Skeletal muscle tissue (tissue), 4 donors: ENCODE measurements around the gene AKAP8L. TPM values are rescaled to one million over a fixed set of nuclear protein-coding genes. Genes with fewer than 3 reads are reported as not detected.
"Not testable (repeated sequence)": the region's sequence is repeated elsewhere in the genome, so short reads cannot be mapped to it uniquely, and the experiment has no call there.

ENCODE experiments used
- H3K27ac ChIP-seq: one replicate; pipeline ENCODE4 v1.7.0; 2013; ENCODE audit warnings: mild to moderate bottlenecking, low read depth, low read length, inconsistent platforms
- H3K27me3 ChIP-seq, 3 donors: one replicate each; pipeline ENCODE4 v1.7.0; 2013; ENCODE audit warnings: low read length in 3 of 3; ENCODE audit not compliant: control insufficient read depth in 3 of 3, insufficient read depth in 3 of 3
- H3K36me3 ChIP-seq, 3 donors: one replicate each; pipeline ENCODE4 v1.7.0; 2013; ENCODE audit warnings: low read length in 3 of 3; ENCODE audit not compliant: control insufficient read depth in 3 of 3, insufficient read depth in 3 of 3
- H3K4me1 ChIP-seq, 3 donors: one replicate each; pipeline ENCODE4 v1.7.0; 2013; ENCODE audit warnings: low read length in 3 of 3, mild to moderate bottlenecking in 3 of 3; ENCODE audit not compliant: control insufficient read depth in 3 of 3, insufficient read depth in 3 of 3
- H3K4me3 ChIP-seq, 3 donors: one replicate each; pipeline ENCODE4 v1.7.0; 2013; ENCODE audit warnings: low read length in 3 of 3
- H3K9ac ChIP-seq, 3 donors: one replicate each; pipeline ENCODE4 v1.7.0; 2013; ENCODE audit warnings: low read length in 3 of 3, mild to moderate bottlenecking in 3 of 3, moderate library complexity in 2 of 3, low read depth in 1 of 3
- H3K9me3 ChIP-seq, 3 donors: one replicate each; pipeline ENCODE4 v1.7.0; 2013; ENCODE audit warnings: low read length in 3 of 3; ENCODE audit not compliant: control insufficient read depth in 3 of 3
- total RNA-seq: library from RNA; depleted of rRNA; stranded (reverse); fragments of >200 nt; gene quantifications from one replicate; pipeline ENCODE4 v1.2.3, GENCODE V29; 2014
- donor health status: Osteomylitis.

Gene AKAP8L
- total RNA-seq, 1 donor from 2014 or later, result 39.1 TPM

GRCh38 chr19:15401397-15401710 lies 17.4 kb downstream of the AKAP8L start:
- peak overlapping the region in 1 of 3 donors; percentile 26 for H3K9ac ChIP-seq
- peaks cover 57 to 88% (median 63%) of the 10 kb centered on the region in 3 donors for H3K4me1 ChIP-seq
- no peak overlapping the region for H3K4me3 ChIP-seq
- no peaks in the 10 kb centered on the region for H3K27me3 ChIP-seq
- H3K27ac ChIP-seq, result peak overlapping the region; percentile 79
- H3K9me3 ChIP-seq, result no peaks in the 10 kb centered on the region
- peaks cover 65 to 71% (median 67%) of the 10 kb centered on the region in 3 donors for H3K36me3 ChIP-seq

GRCh38 chr19:15400521-15401396 lies 18.0 kb downstream of the AKAP8L start:
- Histone ChIP-seq H3K9me3 (no peaks in the 10 kb centered on the region), H3K36me3 (peaks cover 69 to 73% (median 72%) of the 10 kb centered on the region in 3 donors), H3K9ac (peak overlapping the region in 2 of 3 donors; percentile 8 to 20), H3K27ac (no peak overlapping the region), H3K27me3 (no peaks in the 10 kb centered on the region), H3K4me1 (peaks cover 54 to 84% (median 59%) of the 10 kb centered on the region in 3 donors), H3K4me3 (no peak overlapping the region)

GRCh38 chr19:15399635-15400034 lies 19.2 kb downstream of the AKAP8L start:
- H3K4me1 ChIP-seq, result peaks cover 49 to 74% (median 52%) of the 10 kb centered on the region in 3 donors
- H3K27ac ChIP-seq, result peak overlapping the region; percentile 68
- H3K9me3 ChIP-seq, result no peaks in the 10 kb centered on the region
- H3K27me3 ChIP-seq, result no peaks in the 10 kb centered on the region
- no peak overlapping the region for H3K4me3 ChIP-seq
- H3K9ac ChIP-seq, result peak overlapping the region in 1 of 3 donors; percentile 33
- peaks cover 70 to 79% (median 73%) of the 10 kb centered on the region in 3 donors for H3K36me3 ChIP-seq

GRCh38 chr19:15399234-15399515 lies 19.6 kb downstream of the AKAP8L start:
- peak overlapping the region; percentile 68 for H3K27ac ChIP-seq

GRCh38 chr19:15398501-15399233 lies 20.1 kb downstream of the AKAP8L start:
- H3K36me3 ChIP-seq, result peaks cover 75 to 81% (median 78%) of the 10 kb centered on the region in 3 donors
- no peak overlapping the region for H3K9ac ChIP-seq
- no peaks in the 10 kb centered on the region for H3K27me3 ChIP-seq
- H3K27ac ChIP-seq, result peak overlapping the region; percentile 68
- H3K9me3 ChIP-seq, result no peaks in the 10 kb centered on the region
- peaks cover 39 to 65% (median 43%) of the 10 kb centered on the region in 3 donors for H3K4me1 ChIP-seq
- H3K4me3 ChIP-seq, result no peak overlapping the region

More at GRCh38 chr19:15399234-15399515, 19.6 kb downstream of the AKAP8L start:
- no peak overlapping the region for H3K9ac ChIP-seq
- H3K36me3 ChIP-seq, result peaks cover 74 to 81% (median 76%) of the 10 kb centered on the region in 3 donors
- H3K4me1 ChIP-seq, result peaks cover 44 to 70% (median 48%) of the 10 kb centered on the region in 3 donors
- H3K27me3 ChIP-seq, result no peaks in the 10 kb centered on the region
- no peak overlapping the region for H3K4me3 ChIP-seq
- no peaks in the 10 kb centered on the region for H3K9me3 ChIP-seq

- H3K36me3 ChIP-seq, result peaks cover 66 to 74% (median 71%) of the 10 kb centered on the region in 3 donors
Measured at GRCh38 chr19:15397782-15398181, 21.0 kb downstream of the AKAP8L start.

GRCh38 chr19:15397236-15397635 lies 21.6 kb downstream of the AKAP8L start:
- H3K9me3 ChIP-seq, result no peaks in the 10 kb centered on the region
- no peak overlapping the region for H3K27ac ChIP-seq
- H3K4me1 ChIP-seq, result peaks cover 25 to 50% (median 28%) of the 10 kb centered on the region in 3 donors
- no peak overlapping the region for H3K9ac ChIP-seq
- H3K27me3 ChIP-seq, result no peaks in the 10 kb centered on the region
- H3K36me3 ChIP-seq, result peaks cover 62 to 68% (median 68%) of the 10 kb centered on the region in 3 donors
- no peak overlapping the region for H3K4me3 ChIP-seq

More at GRCh38 chr19:15397782-15398181, 21.0 kb downstream of the AKAP8L start:
- H3K4me1 ChIP-seq, result peaks cover 30 to 56% (median 34%) of the 10 kb centered on the region in 3 donors
- no peaks in the 10 kb centered on the region for H3K9me3 ChIP-seq
- no peak overlapping the region for H3K27ac ChIP-seq
- no peak overlapping the region for H3K9ac ChIP-seq
- H3K27me3 ChIP-seq, result no peaks in the 10 kb centered on the region
- H3K4me3 ChIP-seq, result no peak overlapping the region

GRCh38 chr19:15396436-15396835 lies 22.4 kb downstream of the AKAP8L start:
- Histone ChIP-seq H3K4me1 (peaks cover 17 to 42% (median 20%) of the 10 kb centered on the region in 3 donors), H3K9me3 (no peaks in the 10 kb centered on the region), H3K4me3 (no peak overlapping the region), H3K27me3 (no peaks in the 10 kb centered on the region), H3K9ac (no peak overlapping the region), H3K36me3 (peaks cover 62 to 68% (median 65%) of the 10 kb centered on the region in 3 donors), H3K27ac (no peak overlapping the region)

- H3K9ac ChIP-seq, H3K9me3 ChIP-seq, H3K27ac ChIP-seq, H3K4me3 ChIP-seq, H3K27me3 ChIP-seq: not testable (repeated sequence)
- H3K4me1 ChIP-seq, result peaks cover 6 to 30% (median 11%) of the 10 kb centered on the region in 3 donors
- peaks cover 50 to 56% (median 53%) of the 10 kb centered on the region in 3 donors for H3K36me3 ChIP-seq
Measured at GRCh38 chr19:15395251-15395650, 23.5 kb downstream of the AKAP8L start.

- Histone ChIP-seq H3K27me3 (no peaks in the 10 kb centered on the region), H3K27ac (no peak overlapping the region), H3K4me1 (peaks cover 4 to 24% (median 4%) of the 10 kb centered on the region in 3 donors), H3K9ac (no peak overlapping the region), H3K36me3 (peaks cover 42 to 48% (median 47%) of the 10 kb centered on the region in 3 donors), H3K9me3 (no peaks in the 10 kb centered on the region), H3K4me3 (no peak overlapping the region)
Measured at GRCh38 chr19:15394426-15394825, 24.4 kb downstream of the AKAP8L start.
